ENCODE data around the gene AK4.

- TF ChIP-seq, protein P1, sequence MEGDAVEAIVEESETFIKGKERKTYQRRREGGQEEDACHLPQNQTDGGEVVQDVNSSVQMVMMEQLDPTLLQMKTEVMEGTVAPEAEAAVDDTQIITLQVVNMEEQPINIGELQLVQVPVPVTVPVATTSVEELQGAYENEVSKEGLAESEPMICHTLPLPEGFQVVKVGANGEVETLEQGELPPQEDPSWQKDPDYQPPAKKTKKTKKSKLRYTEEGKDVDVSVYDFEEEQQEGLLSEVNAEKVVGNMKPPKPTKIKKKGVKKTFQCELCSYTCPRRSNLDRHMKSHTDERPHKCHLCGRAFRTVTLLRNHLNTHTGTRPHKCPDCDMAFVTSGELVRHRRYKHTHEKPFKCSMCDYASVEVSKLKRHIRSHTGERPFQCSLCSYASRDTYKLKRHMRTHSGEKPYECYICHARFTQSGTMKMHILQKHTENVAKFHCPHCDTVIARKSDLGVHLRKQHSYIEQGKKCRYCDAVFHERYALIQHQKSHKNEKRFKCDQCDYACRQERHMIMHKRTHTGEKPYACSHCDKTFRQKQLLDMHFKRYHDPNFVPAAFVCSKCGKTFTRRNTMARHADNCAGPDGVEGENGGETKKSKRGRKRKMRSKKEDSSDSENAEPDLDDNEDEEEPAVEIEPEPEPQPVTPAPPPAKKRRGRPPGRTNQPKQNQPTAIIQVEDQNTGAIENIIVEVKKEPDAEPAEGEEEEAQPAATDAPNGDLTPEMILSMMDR (IDR thresholded peaks at IDR 0.05; ENCODE audit: borderline replicate concordance, extremely low read depth, low read length, poor library complexity, severe bottlenecking), result no peak
- no peak for TF ChIP-seq EZH2 (IDR thresholded peaks at IDR 0.05; ENCODE audit: borderline replicate concordance, low read depth, low read length, severe bottlenecking)
Measured at GRCh38 chr1:65119951-65120350, 28.1 kb upstream of the AK4 start.

Measured in DND-41 (cell line).